GM18858 (cell line): Measurements from ENCODE around the gene GRM8.

Experiments used
- ATAC-seq: cut with Tn5 transposase; IDR thresholded peaks from one replicate; pipeline ENCODE4 v1.9.1; 2021; ENCODE audit not compliant: unreplicated experiment

GRM8 gene

GRCh38 chr7:126755381-126755780 lies 497.4 kb downstream of the GRM8 start:
- ATAC-seq, result no peak

GRCh38 chr7:126750207-126750911 lies 502.4 kb downstream of the GRM8 start:
- ATAC-seq, result no peak

- no peak for ATAC-seq
Observed at GRCh38 chr7:126728967-126729366, 523.8 kb downstream of the GRM8 start.

- no peak for ATAC-seq
Observed at GRCh38 chr7:126727930-126728391, 524.8 kb downstream of the GRM8 start.

GRCh38 chr7:126723966-126724544 lies 528.7 kb downstream of the GRM8 start:
- ATAC-seq, result no peak

GRCh38 chr7:126720232-126720631 lies 532.5 kb downstream of the GRM8 start:
- peak; percentile 90 for ATAC-seq

- ATAC-seq, result no peak
Observed at GRCh38 chr7:126718419-126718818, 534.3 kb downstream of the GRM8 start.

- no peak for ATAC-seq
Observed at GRCh38 chr7:126716321-126716720, 536.4 kb downstream of the GRM8 start.

- no peak for ATAC-seq
Observed at GRCh38 chr7:126715076-126715475, 537.7 kb downstream of the GRM8 start.

GRCh38 chr7:126702242-126703016 lies 550.3 kb downstream of the GRM8 start:
- peak; percentile 61 for ATAC-seq

GRCh38 chr7:126700807-126701604 lies 551.7 kb downstream of the GRM8 start:
- ATAC-seq, result peak; percentile 80

GRCh38 chr7:126699707-126700106 lies 553.0 kb downstream of the GRM8 start:
- ATAC-seq, result no peak

- ATAC-seq, result no peak
Observed at GRCh38 chr7:126698909-126699308, 553.8 kb downstream of the GRM8 start.

- ATAC-seq, result no peak
Observed at GRCh38 chr7:126698446-126698845, 554.3 kb downstream of the GRM8 start.

GRCh38 chr7:126696256-126697038 lies 556.3 kb downstream of the GRM8 start:
- ATAC-seq, result peak; percentile 26

- ATAC-seq, result no peak
Observed at GRCh38 chr7:126690848-126691751, 561.6 kb downstream of the GRM8 start.

- ATAC-seq, result no peak
Observed at GRCh38 chr7:126690104-126690503, 562.6 kb downstream of the GRM8 start.

- no peak for ATAC-seq
Observed at GRCh38 chr7:126689037-126689436, 563.7 kb downstream of the GRM8 start.

GRCh38 chr7:126686474-126686873 lies 566.3 kb downstream of the GRM8 start:
- ATAC-seq, result no peak
